ENCODE data around the gene RXRB. TPM values are rescaled to one million over a fixed set of nuclear protein-coding genes. Genes with fewer than 3 reads are reported as not detected.

The RXRB gene
- polyA plus RNA-seq, 2 of the 4 experiments (the other 2 are of a cell fraction) = 15.6 to 20.3 TPM

DNA sequence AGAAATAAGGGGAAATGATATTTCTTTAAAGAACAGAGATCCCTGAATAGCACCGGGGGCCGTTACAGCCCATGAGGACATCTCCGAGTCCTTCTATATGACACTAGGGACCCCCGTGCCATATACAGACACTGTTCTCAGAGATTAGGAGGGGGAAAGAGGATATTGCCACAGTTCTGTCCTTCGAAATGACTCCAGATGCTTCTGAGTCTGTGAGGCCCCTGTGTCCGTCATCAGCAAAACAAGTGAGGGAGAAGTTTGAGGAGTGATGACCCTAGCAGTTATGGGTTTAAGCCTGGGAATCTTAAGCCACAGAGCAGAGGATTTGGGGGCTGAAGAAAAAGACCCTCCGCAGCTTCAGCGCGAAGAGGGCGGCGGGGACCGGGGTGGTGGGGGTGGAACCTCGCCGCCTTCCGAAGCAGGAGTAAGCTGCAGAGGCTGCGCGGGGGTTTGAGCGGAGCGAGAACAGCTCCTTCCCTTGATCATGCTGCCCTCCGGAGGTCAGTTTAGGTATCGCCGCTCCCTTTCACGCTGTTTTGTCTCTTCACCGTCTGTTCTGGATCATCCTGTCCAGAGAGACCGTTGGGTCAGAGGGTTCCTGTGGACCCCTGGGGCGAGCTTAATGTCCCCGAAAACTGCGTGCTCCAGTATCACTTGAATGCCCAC, 47.6 kb upstream of the RXRB start (continued):
- TF ChIP-seq, protein P1, sequence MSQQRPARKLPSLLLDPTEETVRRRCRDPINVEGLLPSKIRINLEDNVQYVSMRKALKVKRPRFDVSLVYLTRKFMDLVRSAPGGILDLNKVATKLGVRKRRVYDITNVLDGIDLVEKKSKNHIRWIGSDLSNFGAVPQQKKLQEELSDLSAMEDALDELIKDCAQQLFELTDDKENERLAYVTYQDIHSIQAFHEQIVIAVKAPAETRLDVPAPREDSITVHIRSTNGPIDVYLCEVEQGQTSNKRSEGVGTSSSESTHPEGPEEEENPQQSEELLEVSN (IDR thresholded peaks at IDR 0.05; ENCODE audit: borderline replicate concordance, low read depth) = no peak
- TF ChIP-seq SREBF2 (IDR thresholded peaks at IDR 0.05) (no peak), EHF (CRISPR knock-in tag; IDR thresholded peaks at IDR 0.05) (no peak)
- TF ChIP-seq, protein P2, sequence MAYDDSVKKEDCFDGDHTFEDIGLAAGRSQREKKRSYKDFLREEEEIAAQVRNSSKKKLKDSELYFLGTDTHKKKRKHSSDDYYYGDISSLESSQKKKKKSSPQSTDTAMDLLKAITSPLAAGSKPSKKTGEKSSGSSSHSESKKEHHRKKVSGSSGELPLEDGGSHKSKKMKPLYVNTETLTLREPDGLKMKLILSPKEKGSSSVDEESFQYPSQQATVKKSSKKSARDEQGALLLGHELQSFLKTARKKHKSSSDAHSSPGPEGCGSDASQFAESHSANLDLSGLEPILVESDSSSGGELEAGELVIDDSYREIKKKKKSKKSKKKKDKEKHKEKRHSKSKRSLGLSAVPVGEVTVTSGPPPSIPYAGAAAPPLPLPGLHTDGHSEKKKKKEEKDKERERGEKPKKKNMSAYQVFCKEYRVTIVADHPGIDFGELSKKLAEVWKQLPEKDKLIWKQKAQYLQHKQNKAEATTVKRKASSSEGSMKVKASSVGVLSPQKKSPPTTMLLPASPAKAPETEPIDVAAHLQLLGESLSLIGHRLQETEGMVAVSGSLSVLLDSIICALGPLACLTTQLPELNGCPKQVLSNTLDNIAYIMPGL (CRISPR knock-in tag; IDR thresholded peaks at IDR 0.05; ENCODE audit: borderline replicate concordance) = no peak

DNA sequence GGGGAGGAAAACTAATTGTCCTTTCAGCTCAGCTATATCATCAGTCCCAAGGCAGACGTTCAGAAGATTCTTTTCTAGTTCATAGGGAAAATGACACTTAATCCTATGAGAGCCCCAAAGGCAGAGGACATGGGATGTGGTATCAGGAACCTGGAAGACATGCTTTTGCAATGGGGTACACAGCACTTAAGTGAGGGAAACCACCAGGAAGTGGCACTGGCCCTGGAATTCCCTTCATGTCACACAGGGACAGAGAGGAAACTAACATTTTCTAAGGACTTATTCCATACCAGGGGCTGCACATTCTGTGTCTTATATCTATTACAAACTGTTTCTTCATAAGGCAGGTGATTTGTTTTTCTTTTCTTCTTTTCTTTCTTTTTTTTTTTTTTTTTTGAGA, 43.0 kb upstream of the RXRB start:
- POLR2A ChIA-PET = no interaction called here
- H3K4me1 ChIP-seq = no peaks in the 10 kb centered on the region
- no peak for FAIRE-seq
- no peak overlapping the region for H3K27ac ChIP-seq
- no peak overlapping the region for H3K4me3 ChIP-seq
- no peak for ATAC-seq
- DNase-seq (ENCODE audit: low read depth in 1 of 2, low spot score in 1 of 2) = no peak
- H3K9me3 ChIP-seq = no peaks in the 10 kb centered on the region
- WGBS (ENCODE audit: missing lambda C conversion rate) = 18% methylated on average over 1 of the region's 1 CpG
- TF ChIP-seq, protein P3, sequence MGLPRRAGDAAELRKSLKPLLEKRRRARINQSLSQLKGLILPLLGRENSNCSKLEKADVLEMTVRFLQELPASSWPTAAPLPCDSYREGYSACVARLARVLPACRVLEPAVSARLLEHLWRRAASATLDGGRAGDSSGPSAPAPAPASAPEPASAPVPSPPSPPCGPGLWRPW (IDR thresholded peaks at IDR 0.05) = no peak
- TF ChIP-seq HOXA7 (CRISPR knock-in tag; IDR thresholded peaks at IDR 0.05) = no peak
- CTCF ChIA-PET = no interaction called here
- H3K4me2 ChIP-seq = no peak overlapping the region

DNA sequence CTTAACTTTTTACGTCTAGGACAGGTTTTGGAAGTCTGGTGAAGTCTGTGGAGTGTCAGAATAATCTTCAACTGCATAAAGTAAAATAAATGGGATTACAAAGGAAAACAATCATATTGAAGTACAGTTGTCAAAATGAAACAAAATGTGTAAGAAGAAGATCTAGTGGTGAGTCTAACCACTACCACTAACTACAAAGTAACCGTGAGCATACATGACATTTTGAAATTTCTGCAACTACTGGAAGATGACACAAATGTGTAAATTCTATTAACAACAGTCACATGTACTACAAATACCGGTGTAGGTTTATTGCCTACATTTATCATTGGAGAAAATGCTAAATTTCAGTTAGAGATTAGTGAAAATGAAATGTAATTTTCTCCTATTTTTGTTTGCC, 41.5 kb upstream of the RXRB start:
- H3K4me2 ChIP-seq = no peak overlapping the region
- no peak for TF ChIP-seq KDM5A (IDR thresholded peaks at IDR 0.05)
- H3K27ac ChIP-seq = no peak overlapping the region
- no peak overlapping the region for H3K4me3 ChIP-seq
- no peak for DNase-seq (ENCODE audit: low read depth in 1 of 2, low spot score in 1 of 2)
- 19% methylated on average over 3 of the region's 3 CpGs for WGBS (ENCODE audit: missing lambda C conversion rate)
- CTCF ChIA-PET = no interaction called here
- no peak for ATAC-seq
- FAIRE-seq = no peak
- POLR2A ChIA-PET = no interaction called here
- H3K9me3 ChIP-seq = no peaks in the 10 kb centered on the region
- H3K4me1 ChIP-seq = no peaks in the 10 kb centered on the region

DNA sequence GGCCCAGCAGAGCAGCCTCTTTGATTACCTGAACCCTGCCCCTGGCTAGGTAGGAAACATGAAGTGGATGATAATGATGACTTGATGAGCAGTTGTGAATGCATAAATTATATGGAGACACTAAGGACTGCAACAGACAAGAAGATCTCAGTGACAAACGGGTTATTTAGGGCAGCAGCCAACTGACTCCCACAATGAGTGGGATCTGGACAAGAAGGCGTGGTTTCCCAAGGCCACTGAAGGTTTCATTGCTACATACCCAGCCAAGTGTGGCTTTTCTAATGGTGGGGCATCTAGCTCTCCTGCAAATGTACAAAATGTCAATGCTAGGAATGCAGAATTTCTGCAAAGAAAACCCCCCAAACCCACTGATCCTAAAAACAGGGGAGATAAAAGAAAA, 37.3 kb upstream of the RXRB start:
- CTCF ChIA-PET = interaction anchor here (1.1 to 3.3 kb wide), 2 partner anchors 11 to 32 kb away, joined by 3 to 22 read pairs; no protein-coding TSS in a partner anchor
- WGBS (ENCODE audit: missing lambda C conversion rate) = 26% methylated on average over 2 of the region's 2 CpGs
- Histone ChIP-seq H3K27ac (no peak overlapping the region), H3K4me1 (no peaks in the 10 kb centered on the region), H3K4me2 (no peak overlapping the region), H3K4me3 (no peak overlapping the region), H3K9me3 (no peaks in the 10 kb centered on the region)
- POLR2A ChIA-PET = no interaction called here
- no peak for TF ChIP-seq ZSCAN20 (CRISPR knock-in tag; IDR thresholded peaks at IDR 0.05)
- no peak for TF ChIP-seq ZNF302 (CRISPR knock-in tag; IDR thresholded peaks at IDR 0.05)
- no peak for TF ChIP-seq JUNB (IDR thresholded peaks at IDR 0.05)
- no peak for TF ChIP-seq RFX5 (IDR thresholded peaks at IDR 0.05)
- no peak for TF ChIP-seq FOXS1 (CRISPR knock-in tag; IDR thresholded peaks at IDR 0.05)
- no peak for TF ChIP-seq NR3C1 (IDR thresholded peaks at IDR 0.05)
- TF ChIP-seq EHMT2 (IDR thresholded peaks at IDR 0.05; ENCODE audit: low read depth) = no peak
- TF ChIP-seq, protein P4, sequence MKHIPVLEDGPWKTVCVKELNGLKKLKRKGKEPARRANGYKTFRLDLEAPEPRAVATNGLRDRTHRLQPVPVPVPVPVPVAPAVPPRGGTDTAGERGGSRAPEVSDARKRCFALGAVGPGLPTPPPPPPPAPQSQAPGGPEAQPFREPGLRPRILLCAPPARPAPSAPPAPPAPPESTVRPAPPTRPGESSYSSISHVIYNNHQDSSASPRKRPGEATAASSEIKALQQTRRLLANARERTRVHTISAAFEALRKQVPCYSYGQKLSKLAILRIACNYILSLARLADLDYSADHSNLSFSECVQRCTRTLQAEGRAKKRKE (CRISPR knock-in tag; IDR thresholded peaks at IDR 0.05; ENCODE audit: low read depth) = no peak
- TF ChIP-seq, protein P5, sequence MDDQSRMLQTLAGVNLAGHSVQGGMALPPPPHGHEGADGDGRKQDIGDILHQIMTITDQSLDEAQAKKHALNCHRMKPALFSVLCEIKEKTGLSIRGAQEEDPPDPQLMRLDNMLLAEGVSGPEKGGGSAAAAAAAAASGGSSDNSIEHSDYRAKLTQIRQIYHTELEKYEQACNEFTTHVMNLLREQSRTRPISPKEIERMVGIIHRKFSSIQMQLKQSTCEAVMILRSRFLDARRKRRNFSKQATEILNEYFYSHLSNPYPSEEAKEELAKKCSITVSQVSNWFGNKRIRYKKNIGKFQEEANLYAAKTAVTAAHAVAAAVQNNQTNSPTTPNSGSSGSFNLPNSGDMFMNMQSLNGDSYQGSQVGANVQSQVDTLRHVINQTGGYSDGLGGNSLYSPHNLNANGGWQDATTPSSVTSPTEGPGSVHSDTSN (IDR thresholded peaks at IDR 0.05) = no peak
- no peak for TF ChIP-seq MAFK (IDR thresholded peaks at IDR 0.05; ENCODE audit: partially characterized antibody)
- TF ChIP-seq, protein P6, sequence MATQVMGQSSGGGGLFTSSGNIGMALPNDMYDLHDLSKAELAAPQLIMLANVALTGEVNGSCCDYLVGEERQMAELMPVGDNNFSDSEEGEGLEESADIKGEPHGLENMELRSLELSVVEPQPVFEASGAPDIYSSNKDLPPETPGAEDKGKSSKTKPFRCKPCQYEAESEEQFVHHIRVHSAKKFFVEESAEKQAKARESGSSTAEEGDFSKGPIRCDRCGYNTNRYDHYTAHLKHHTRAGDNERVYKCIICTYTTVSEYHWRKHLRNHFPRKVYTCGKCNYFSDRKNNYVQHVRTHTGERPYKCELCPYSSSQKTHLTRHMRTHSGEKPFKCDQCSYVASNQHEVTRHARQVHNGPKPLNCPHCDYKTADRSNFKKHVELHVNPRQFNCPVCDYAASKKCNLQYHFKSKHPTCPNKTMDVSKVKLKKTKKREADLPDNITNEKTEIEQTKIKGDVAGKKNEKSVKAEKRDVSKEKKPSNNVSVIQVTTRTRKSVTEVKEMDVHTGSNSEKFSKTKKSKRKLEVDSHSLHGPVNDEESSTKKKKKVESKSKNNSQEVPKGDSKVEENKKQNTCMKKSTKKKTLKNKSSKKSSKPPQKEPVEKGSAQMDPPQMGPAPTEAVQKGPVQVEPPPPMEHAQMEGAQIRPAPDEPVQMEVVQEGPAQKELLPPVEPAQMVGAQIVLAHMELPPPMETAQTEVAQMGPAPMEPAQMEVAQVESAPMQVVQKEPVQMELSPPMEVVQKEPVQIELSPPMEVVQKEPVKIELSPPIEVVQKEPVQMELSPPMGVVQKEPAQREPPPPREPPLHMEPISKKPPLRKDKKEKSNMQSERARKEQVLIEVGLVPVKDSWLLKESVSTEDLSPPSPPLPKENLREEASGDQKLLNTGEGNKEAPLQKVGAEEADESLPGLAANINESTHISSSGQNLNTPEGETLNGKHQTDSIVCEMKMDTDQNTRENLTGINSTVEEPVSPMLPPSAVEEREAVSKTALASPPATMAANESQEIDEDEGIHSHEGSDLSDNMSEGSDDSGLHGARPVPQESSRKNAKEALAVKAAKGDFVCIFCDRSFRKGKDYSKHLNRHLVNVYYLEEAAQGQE (IDR thresholded peaks at IDR 0.05) = no peak
- no peak for TF ChIP-seq JUN (IDR thresholded peaks at IDR 0.05)
- TF ChIP-seq MAZ (IDR thresholded peaks at IDR 0.05; ENCODE audit: borderline replicate concordance, low read depth, low read length) = no peak
- TF ChIP-seq RARB (CRISPR knock-in tag; IDR thresholded peaks at IDR 0.05) = no peak
- no peak for TF ChIP-seq SMC3 (IDR thresholded peaks at IDR 0.05)
- ATAC-seq = no peak
- no peak for FAIRE-seq
- no peak for DNase-seq (ENCODE audit: low read depth in 1 of 2, low spot score in 1 of 2)

Measured in A549 (cell line).